PC-3 (cell line): Measurements from ENCODE around the gene SP3. TPM values are rescaled to one million over a fixed set of nuclear protein-coding genes. Genes with fewer than 3 reads are reported as not detected.

Experiments
- ATAC-seq: fragments of 200-7000 bp; cut with Tn5 transposase; 2 replicates; pipeline ENCODE4 v1.9.1; 2020; ENCODE audit warnings: mild to moderate bottlenecking, moderate library complexity
- BruUV-seq: library from RNA; stranded (reverse); fragments of 400-500 nt; replicated peaks from 2 replicates; lab custom pipeline; 2021; lab: Mats Ljungman, UMichigan
- CTCF ChIA-PET: fragments of 300-600 bp; sonication (Branson Sonifier 250); formaldehyde crosslinking; loops from one replicate; lab custom pipeline; 2022; ENCODE audit warnings: antibody characterized with exemption; lab: Charles Lee
- POLR2A ChIA-PET: fragments of 300-600 bp; sonication (Branson Sonifier 250); formaldehyde crosslinking; loops from one replicate; lab custom pipeline; 2022; ENCODE audit warnings: antibody characterized with exemption; ENCODE audit not compliant: unreplicated experiment; lab: Charles Lee
- DNase-seq: peaks from one replicate; pipeline ENCODE4 v3.0.0-alpha.2; 2015
- H2AFZ ChIP-seq: fragments of 300-600 bp; sonication (generic); 2 replicates; pipeline ENCODE4 v1.6.0; 2016; ENCODE audit warnings: antibody characterized with exemption, low read length
- H3F3A ChIP-seq: fragments of 300-600 bp; sonication (generic); one replicate; pipeline ENCODE4 v1.6.0; 2017; ENCODE audit warnings: antibody characterized with exemption, low read length, control low read depth, mild to moderate bottlenecking; ENCODE audit not compliant: unreplicated experiment
- H3K27ac ChIP-seq: fragments of 300-600 bp; sonication (generic); 2 replicates; pipeline ENCODE4 v1.5.1; 2016; ENCODE audit warnings: mild to moderate bottlenecking, low read length
- H3K27me3 ChIP-seq: fragments of 300-600 bp; sonication (generic); 2 replicates; pipeline ENCODE4 v1.6.1; 2016; ENCODE audit warnings: low read length, mixed read lengths
- H3K36me3 ChIP-seq: fragments of 300-600 bp; sonication (generic); 2 replicates; pipeline ENCODE4 v1.6.1; 2016; ENCODE audit warnings: low read depth, mixed run types, low read length, mixed read lengths
- H3K4me1 ChIP-seq: fragments of 300-600 bp; sonication (generic); 2 replicates; pipeline ENCODE4 v1.5.1; 2016; ENCODE audit warnings: low read length; ENCODE audit not compliant: insufficient read depth
- H3K4me2 ChIP-seq: fragments of 300-600 bp; sonication (generic); 2 replicates; pipeline ENCODE4 v1.6.0; 2016; ENCODE audit warnings: low read length
- H3K4me3 ChIP-seq: fragments of 300-600 bp; sonication (generic); 2 replicates; pipeline ENCODE4 v1.5.1; 2016; ENCODE audit warnings: mild to moderate bottlenecking, low read length, mixed read lengths
- H3K79me2 ChIP-seq: fragments of 300-600 bp; sonication (generic); 2 replicates; pipeline ENCODE4 v1.6.1; 2017; ENCODE audit warnings: low read length, mixed read lengths
- H3K9ac ChIP-seq: fragments of 300-600 bp; sonication (generic); 2 replicates; pipeline ENCODE4 v1.6.0; 2016; ENCODE audit warnings: mild to moderate bottlenecking, low read length
- H3K9me2 ChIP-seq: fragments of 300-600 bp; sonication (generic); replicated peaks from 2 replicates; pipeline ENCODE4 v1.6.1; 2016; ENCODE audit warnings: mixed run types, low read length, mixed read lengths
- H3K9me3 ChIP-seq: fragments of 300-600 bp; sonication (generic); 2 replicates; pipeline ENCODE4 v1.6.1; 2016; ENCODE audit warnings: low read length, mixed read lengths
- H4K20me1 ChIP-seq: fragments of 300-600 bp; sonication (generic); 2 replicates; pipeline ENCODE4 v1.6.1; 2016; ENCODE audit warnings: low read length, mixed read lengths
- CTCF ChIP-seq: fragments of 300-600 bp; sonication (generic); conservative IDR thresholded peaks from 2 replicates; pipeline ENCODE4 v1.5.1; 2017; ENCODE audit warnings: antibody characterized with exemption, low read depth, mild to moderate bottlenecking, low read length
- EZH2 ChIP-seq: fragments of 300-600 bp; sonication (generic); IDR thresholded peaks from one replicate; pipeline ENCODE4 v1.6.1; 2017; ENCODE audit warnings: antibody characterized with exemption, mild to moderate bottlenecking, low read length; ENCODE audit not compliant: unreplicated experiment
- EZH2phosphoT487 ChIP-seq: fragments of 300-600 bp; sonication (generic); IDR thresholded peaks from 2 replicates; pipeline ENCODE4 v1.6.1; 2018; ENCODE audit warnings: mild to moderate bottlenecking, antibody characterized with exemption, low read length, borderline replicate concordance
- intact Hi-C: fragments of 100-400 bp; cut with micrococcal nuclease; formaldehyde crosslinking; loops from 2 replicates; pipeline ENCODE4 v1.9.0; 2023
- total RNA-seq: library from RNA; depleted of rRNA; stranded (reverse); fragments of >200 nt; gene quantifications from 2 replicates; pipeline ENCODE4 v1.2.3, GENCODE V29; 2014

SP3 gene
- total RNA-seq, 1 experiment from 2014 or later = 117 TPM

GRCh38 chr2:173982182-173982714 lies 17.1 kb upstream of the SP3 start:
- DNase-seq (no peak), ATAC-seq (no peak)
- no peaks in the 10 kb centered on the region for H3K36me3 ChIP-seq
- H3K9me3 ChIP-seq = no peaks in the 10 kb centered on the region
- no peak overlapping the region for H2AFZ ChIP-seq
- TF ChIP-seq EZH2 = no peak
- TF ChIP-seq CTCF = no peak
- no peak overlapping the region for H3K4me3 ChIP-seq
- intact Hi-C loops = no loop called here
- peaks cover 16% of the 10 kb centered on the region for H3K4me1 ChIP-seq
- no peaks in the 10 kb centered on the region for H3K79me2 ChIP-seq
- H4K20me1 ChIP-seq = no peaks in the 10 kb centered on the region
- ChIA-PET CTCF (no interaction called here), POLR2A (no interaction called here)
- H3K9me2 ChIP-seq = no peaks in the 10 kb centered on the region
- H3K27me3 ChIP-seq = no peaks in the 10 kb centered on the region
- no peak overlapping the region for H3K4me2 ChIP-seq
- no TSS peak for BruUV-seq
- no peak overlapping the region for H3K9ac ChIP-seq
- H3F3A ChIP-seq = no peaks in the 10 kb centered on the region
- H3K27ac ChIP-seq = no peak overlapping the region

- H3K4me1 ChIP-seq = peaks cover 16% of the 10 kb centered on the region
- H2AFZ ChIP-seq = no peak overlapping the region
- H4K20me1 ChIP-seq = no peaks in the 10 kb centered on the region
- H3K27me3 ChIP-seq = no peaks in the 10 kb centered on the region
- no TSS peak for BruUV-seq
- intact Hi-C loops = no loop called here
- no peak for DNase-seq
- H3K79me2 ChIP-seq = no peaks in the 10 kb centered on the region
- H3K4me2 ChIP-seq = no peak overlapping the region
- H3K9ac ChIP-seq = no peak overlapping the region
- TF ChIP-seq CTCF (no peak), EZH2phosphoT487 (no peak), EZH2 (no peak)
- no peaks in the 10 kb centered on the region for H3K9me2 ChIP-seq
- CTCF ChIA-PET = interaction anchor here (0.6 kb wide), 1 partner anchor 97 kb away, joined by 3 read pairs; no protein-coding TSS in a partner anchor
- no peaks in the 10 kb centered on the region for H3F3A ChIP-seq
- no peaks in the 10 kb centered on the region for H3K36me3 ChIP-seq
- POLR2A ChIA-PET = no interaction called here
- no peak for ATAC-seq
- H3K27ac ChIP-seq = no peak overlapping the region
- no peak overlapping the region for H3K4me3 ChIP-seq
- no peaks in the 10 kb centered on the region for H3K9me3 ChIP-seq
Observed at GRCh38 chr2:173981520-173981919, 16.3 kb upstream of the SP3 start.

GRCh38 chr2:173979751-173980351 lies 14.7 kb upstream of the SP3 start:
- Histone ChIP-seq H3K4me3 (no peak overlapping the region), H3K36me3 (no peaks in the 10 kb centered on the region), H3K9ac (no peak overlapping the region), H3K27ac (no peak overlapping the region), H3K9me3 (no peaks in the 10 kb centered on the region), H3K9me2 (no peaks in the 10 kb centered on the region), H3K27me3 (no peaks in the 10 kb centered on the region), H3K4me2 (no peak overlapping the region), H3K79me2 (no peaks in the 10 kb centered on the region), H3F3A (no peaks in the 10 kb centered on the region), H3K4me1 (peaks cover 10% of the 10 kb centered on the region), H2AFZ (no peak overlapping the region), H4K20me1 (no peaks in the 10 kb centered on the region)
- BruUV-seq = no TSS peak
- DNase-seq (no peak), ATAC-seq (no peak)
- POLR2A ChIA-PET = no interaction called here
- CTCF ChIA-PET = interaction anchor here (0.6 kb wide), 1 partner anchor 32 kb away, joined by 3 read pairs; no protein-coding TSS in a partner anchor
- TF ChIP-seq EZH2 = no peak
- TF ChIP-seq EZH2phosphoT487 = no peak
- no peak for TF ChIP-seq CTCF
- intact Hi-C loops = no loop called here
